Prostate gland (tissue), 2 donors: ENCODE measurements around the gene ZNF367. TPM values are rescaled to one million over a fixed set of nuclear protein-coding genes. Genes with fewer than 3 reads are reported as not detected.

Experiments used
- DNase-seq: peaks from one replicate; pipeline ENCODE4 v3.0.0-alpha.2; 2019; ENCODE audit warnings: low spot score
- H3K27ac ChIP-seq, 2 donors: fragments of 200-600 bp; sonication (generic); 2 replicates each; pipeline ENCODE4 v1.5.1; 2017 to 2019
- H3K27me3 ChIP-seq: fragments of 200-600 bp; sonication (generic); replicated peaks from 2 replicates; pipeline ENCODE4 v1.5.1; 2019; ENCODE audit not compliant: insufficient read depth
- H3K36me3 ChIP-seq, 2 donors: fragments of 200-600 bp; sonication (generic); 1 replicate in 1 of 2; 2 replicates in 1 of 2; pipeline versions ENCODE4 v1.5.1 to v1.8.1; 2017 to 2019
- H3K4me1 ChIP-seq: fragments of 200-600 bp; sonication (generic); replicated peaks from 2 replicates; pipeline ENCODE4 v1.5.1; 2019
- H3K4me3 ChIP-seq, 2 donors: fragments of 200-600 bp; sonication (generic); 2 replicates each; pipeline ENCODE4 v1.5.1; 2017 to 2019
- H3K9me3 ChIP-seq: fragments of 200-600 bp; sonication (generic); 2 replicates; pipeline ENCODE4 v1.5.1; 2017
- CTCF ChIP-seq, 4 experiments: fragments of 200-600 bp in 2 of 4; fragments of 450-650 bp in 2 of 4; sonication (generic) in 2 of 4; IDR thresholded peaks; 1 replicate in 3 of 4; 2 replicates in 1 of 4; pipeline ENCODE4 v1.5.1; 2016 to 2019; ENCODE audit warnings: antibody characterized with exemption in 4 of 4, mild to moderate bottlenecking in 2 of 4, moderate library complexity in 2 of 4
- POLR2A ChIP-seq: fragments of 450-650 bp; IDR thresholded peaks from one replicate; pipeline ENCODE4 v1.6.1; 2016; ENCODE audit warnings: antibody characterized with exemption, mild to moderate bottlenecking
- POLR2AphosphoS5 ChIP-seq: sonication (generic); formaldehyde crosslinking; IDR thresholded peaks from one replicate; pipeline ENCODE4 v1.6.1; 2017; ENCODE audit warnings: antibody characterized with exemption
- WGBS: methylation state at CpG from one replicate; pipeline ENCODE4 v1.1.5; 2018; 5-methylcytosine and 5-hydroxymethylcytosine counted together
- intact Hi-C: fragments of 100-400 bp; cut with DNase I; formaldehyde crosslinking; loops from one replicate; pipeline ENCODE4 v1.14.2; 2022
- total RNA-seq, 2 donors: library from RNA; depleted of rRNA; stranded (reverse); fragments of >200 nt; gene quantifications; one replicate each; pipeline ENCODE4 v1.1.0, GENCODE V29; 2016

Gene ZNF367
- total RNA-seq, 2 donors from 2014 or later = 2.9 to 5.5 TPM

- TF ChIP-seq POLR2AphosphoS5 (no peak), CTCF (IDR thresholded peaks at IDR 0.05) (no peak), POLR2A (no peak)
- no peak overlapping the region for H3K27ac ChIP-seq
- no peaks in the 10 kb centered on the region for H3K27me3 ChIP-seq
- no peaks in the 10 kb centered on the region for H3K4me1 ChIP-seq
- no peaks in the 10 kb centered on the region for H3K9me3 ChIP-seq
- no peak overlapping the region for H3K4me3 ChIP-seq
- DNase-seq = no peak
- 75% methylated on average over 1 of the region's 1 CpG for WGBS
- peaks cover 0 to 5% of the 10 kb centered on the region in 2 donors for H3K36me3 ChIP-seq
- intact Hi-C loops = no loop called here
Measured at GRCh38 chr9:96350866-96351265, 67.3 kb downstream of the ZNF367 start.

- TF ChIP-seq CTCF (IDR thresholded peaks at IDR 0.05) (no peak), POLR2A (no peak), POLR2AphosphoS5 (no peak)
- DNase-seq = no peak
- H3K27me3 ChIP-seq = no peaks in the 10 kb centered on the region
- no peak overlapping the region for H3K4me3 ChIP-seq
- peaks cover 0 to 5% of the 10 kb centered on the region in 2 donors for H3K36me3 ChIP-seq
- WGBS = 98% methylated on average over 5 of the region's 5 CpGs
- intact Hi-C loops = loop anchor here (5.0 kb wide), 1 partner anchor 319 kb away; no protein-coding TSS in a partner anchor
- H3K27ac ChIP-seq = no peak overlapping the region
- no peaks in the 10 kb centered on the region for H3K4me1 ChIP-seq
- H3K9me3 ChIP-seq = no peaks in the 10 kb centered on the region
Measured at GRCh38 chr9:96348261-96348660, 69.9 kb downstream of the ZNF367 start.

GRCh38 chr9:96345551-96345950 lies 72.6 kb downstream of the ZNF367 start:
- TF ChIP-seq POLR2AphosphoS5 = no peak
- no peak for TF ChIP-seq POLR2A
- TF ChIP-seq CTCF (IDR thresholded peaks at IDR 0.05) = no peak
- Histone ChIP-seq H3K4me3 (no peak overlapping the region), H3K36me3 (peaks cover 0 to 5% of the 10 kb centered on the region in 2 donors), H3K9me3 (no peaks in the 10 kb centered on the region), H3K27me3 (no peaks in the 10 kb centered on the region), H3K4me1 (no peaks in the 10 kb centered on the region), H3K27ac (no peak overlapping the region)
- no peak for DNase-seq
- WGBS = 95% methylated on average over 9 of the region's 9 CpGs
- intact Hi-C loops = loop anchor here (5.0 kb wide), 1 partner anchor 322 kb away; no protein-coding TSS in a partner anchor

GRCh38 chr9:96344458-96345180 lies 73.6 kb downstream of the ZNF367 start:
- 47% methylated on average over 6 of the region's 6 CpGs for WGBS
- Histone ChIP-seq H3K4me3 (no peak overlapping the region), H3K9me3 (no peaks in the 10 kb centered on the region), H3K36me3 (peaks cover 0 to 5% of the 10 kb centered on the region in 2 donors), H3K27me3 (no peaks in the 10 kb centered on the region), H3K27ac (no peak overlapping the region), H3K4me1 (no peaks in the 10 kb centered on the region)
- no peak for DNase-seq
- no peak for TF ChIP-seq POLR2AphosphoS5
- no peak for TF ChIP-seq POLR2A
- TF ChIP-seq CTCF (IDR thresholded peaks at IDR 0.05) = no peak
- intact Hi-C loops = loop anchor here (5.0 kb wide), 1 partner anchor 323 kb away; no protein-coding TSS in a partner anchor
